Trophoblast cell (in vitro differentiated cells and primary cell): ENCODE data around the gene AUH.

Experiments
- DNase-seq, 2 donors: peaks; one replicate each; pipeline ENCODE4 v3.0.0-alpha.2; 2016
- H2AFZ ChIP-seq: 2 replicates; pipeline ENCODE4 v1.6.1; 2013; ENCODE audit warnings: low read length, moderate library complexity, mild to moderate bottlenecking; ENCODE audit not compliant: insufficient read depth, poor library complexity
- H2AK5ac ChIP-seq: 2 replicates; pipeline ENCODE4 v1.6.1; 2013; ENCODE audit warnings: mild to moderate bottlenecking, low read length
- H2BK120ac ChIP-seq: 2 replicates; pipeline ENCODE4 v1.6.1; 2013; ENCODE audit warnings: low read length, mild to moderate bottlenecking, moderate library complexity; ENCODE audit not compliant: insufficient read depth, poor library complexity
- H2BK12ac ChIP-seq: 2 replicates; pipeline ENCODE4 v1.6.1; 2013; ENCODE audit warnings: mild to moderate bottlenecking, low read length, moderate library complexity
- H2BK5ac ChIP-seq: 2 replicates; pipeline ENCODE4 v1.6.1; 2013; ENCODE audit warnings: low read length, low read depth, moderate library complexity, mild to moderate bottlenecking; ENCODE audit not compliant: poor library complexity
- H3K14ac ChIP-seq: 2 replicates; pipeline ENCODE4 v1.6.1; 2013; ENCODE audit warnings: mild to moderate bottlenecking, low read length
- H3K18ac ChIP-seq: 2 replicates; pipeline ENCODE4 v1.6.1; 2013; ENCODE audit warnings: mild to moderate bottlenecking, low read length
- H3K23ac ChIP-seq: 2 replicates; pipeline ENCODE4 v1.6.1; 2013; ENCODE audit warnings: low read length
- H3K27ac ChIP-seq: 2 replicates; pipeline ENCODE4 v1.5.1; 2013; ENCODE audit warnings: low read depth, mild to moderate bottlenecking, inconsistent platforms, low read length, moderate library complexity
- H3K27me3 ChIP-seq: 2 replicates; pipeline ENCODE4 v1.6.1; 2013; ENCODE audit warnings: inconsistent platforms, mild to moderate bottlenecking, low read length, moderate library complexity; ENCODE audit not compliant: insufficient read depth
- H3K36me3 ChIP-seq, 2 experiments: 1 replicate in 1 of 2; 2 replicates in 1 of 2; pipeline ENCODE4 v1.6.1; 2013; ENCODE audit warnings: low read length in 2 of 2, mild to moderate bottlenecking in 2 of 2, moderate library complexity in 1 of 2; ENCODE audit not compliant: insufficient read depth in 2 of 2, control insufficient read depth in 1 of 2
- H3K4ac ChIP-seq: 2 replicates; pipeline ENCODE4 v1.6.1; 2013; ENCODE audit warnings: low read depth, mild to moderate bottlenecking, low read length, moderate library complexity
- H3K4me1 ChIP-seq, 2 experiments: 1 replicate in 1 of 2; 2 replicates in 1 of 2; pipeline ENCODE4 v1.6.1; 2013; ENCODE audit warnings: low read length in 2 of 2, mild to moderate bottlenecking in 2 of 2, moderate library complexity in 1 of 2; ENCODE audit not compliant: insufficient read depth in 2 of 2, control insufficient read depth in 1 of 2
- H3K4me2 ChIP-seq: 2 replicates; pipeline ENCODE4 v1.6.1; 2013; ENCODE audit warnings: inconsistent platforms, mild to moderate bottlenecking, low read length, moderate library complexity
- H3K4me3 ChIP-seq: 2 replicates; pipeline ENCODE4 v1.5.1; 2013; ENCODE audit warnings: mild to moderate bottlenecking, low read depth, low read length, inconsistent platforms
- H3K79me1 ChIP-seq: one replicate; pipeline ENCODE4 v1.6.1; 2013; ENCODE audit warnings: low read length
- H3K79me2 ChIP-seq: 2 replicates; pipeline ENCODE4 v1.6.1; 2013; ENCODE audit warnings: low read length, mild to moderate bottlenecking; ENCODE audit not compliant: control insufficient read depth, insufficient read depth, poor library complexity
- H3K9ac ChIP-seq: 2 replicates; pipeline ENCODE4 v1.6.1; 2013; ENCODE audit warnings: mild to moderate bottlenecking, low read length
- H3K9me3 ChIP-seq: 2 replicates; pipeline ENCODE4 v1.6.1; 2013; ENCODE audit warnings: low read depth, mild to moderate bottlenecking, control low read depth, inconsistent platforms, low read length; ENCODE audit not compliant: insufficient read depth
- H4K12ac ChIP-seq: 2 replicates; pipeline ENCODE4 v1.6.1; 2013; ENCODE audit warnings: low read depth, mild to moderate bottlenecking, low read length, moderate library complexity
- H4K8ac ChIP-seq: 2 replicates; pipeline ENCODE4 v1.6.1; 2013; ENCODE audit warnings: low read depth, mild to moderate bottlenecking, low read length, moderate library complexity
- H4K91ac ChIP-seq: one replicate; pipeline ENCODE4 v1.6.1; 2013; ENCODE audit warnings: low read depth, mild to moderate bottlenecking, low read length, moderate library complexity
- WGBS: extraction: QIAGEN DNeasy Blood & Tissue Kit; methylation state at CpG from one replicate; pipeline ENCODE4 v1.1.7; 2013; ENCODE audit warnings: missing lambda C conversion rate; ENCODE audit not compliant: insufficient read length, insufficient coverage; ENCODE audit errors: extremely low coverage; 5-methylcytosine and 5-hydroxymethylcytosine counted together

The AUH gene

DNA sequence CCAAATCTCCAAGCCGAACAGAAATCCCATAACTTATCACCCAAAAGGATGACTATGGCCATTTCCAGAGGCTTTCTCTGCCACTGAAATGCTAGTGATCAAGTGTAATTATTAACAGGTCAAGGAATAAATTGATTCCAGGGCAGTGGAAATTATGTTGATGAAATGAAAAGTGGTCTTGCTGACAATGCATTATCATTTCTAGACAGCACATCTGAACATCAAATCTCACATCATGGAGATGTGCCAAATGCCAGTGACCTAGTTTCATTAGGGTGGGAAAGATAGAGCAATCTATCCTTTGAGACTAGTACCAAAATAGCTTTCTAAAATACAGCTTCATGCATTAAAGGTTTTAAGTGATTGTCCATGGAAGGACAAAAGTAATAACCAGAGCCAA, 86.1 kb downstream of the AUH start:
- Histone ChIP-seq H3K18ac (no peak overlapping the region), H3K4me2 (no peak overlapping the region), H3K27me3 (no peaks in the 10 kb centered on the region), H4K91ac (no peak overlapping the region), H4K12ac (no peak overlapping the region), H3K23ac (no peak overlapping the region), H4K8ac (no peak overlapping the region), H3K79me2 (no peaks in the 10 kb centered on the region), H3K14ac (no peak overlapping the region), H3K36me3 (peaks cover 0 to 2% of the 10 kb centered on the region in 2 experiments), H2AFZ (no peak overlapping the region), H3K4ac (no peak overlapping the region), H3K4me3 (no peak overlapping the region), H3K9ac (no peak overlapping the region), H2BK120ac (no peak overlapping the region), H3K79me1 (no peaks in the 10 kb centered on the region), H2BK5ac (no peak overlapping the region), H3K4me1 (no peaks in the 10 kb centered on the region), H3K9me3 (no peaks in the 10 kb centered on the region), H2BK12ac (no peak overlapping the region), H2AK5ac (no peak overlapping the region), H3K27ac (no peak overlapping the region)
- DNase-seq, result no peak
- no CpG with 5 or more reads among the region's 1 CpG for WGBS

DNA sequence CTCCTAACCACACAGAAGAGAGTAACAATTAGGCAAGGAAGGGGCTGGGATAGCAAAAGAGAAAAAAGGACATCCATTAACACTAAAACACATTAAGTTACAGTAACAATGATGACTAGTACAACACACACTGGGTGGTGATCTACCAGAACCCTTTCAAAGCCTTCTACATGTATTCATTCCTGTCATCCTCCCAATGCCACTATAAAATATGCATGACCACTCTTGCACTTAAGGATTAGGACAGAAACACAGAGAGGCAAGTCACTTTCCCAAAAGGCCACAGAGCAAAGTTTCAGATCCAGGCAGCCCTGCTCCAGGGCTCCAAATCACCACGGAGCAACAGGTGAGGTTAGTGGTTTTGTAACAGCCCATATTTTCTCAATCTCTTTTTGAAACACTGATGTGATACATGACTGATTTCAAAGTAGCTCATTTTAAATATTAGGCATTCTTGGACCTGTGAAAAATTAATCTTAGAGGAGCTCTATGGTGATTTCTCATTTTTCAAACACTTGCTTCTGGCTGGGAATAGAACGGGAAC, 86.7 kb downstream of the AUH start:
- Histone ChIP-seq H2BK120ac (no peak overlapping the region), H4K8ac (no peak overlapping the region), H3K4me1 (no peaks in the 10 kb centered on the region), H3K23ac (no peak overlapping the region), H3K27ac (no peak overlapping the region), H3K14ac (no peak overlapping the region), H4K91ac (no peak overlapping the region), H2BK5ac (no peak overlapping the region), H3K4me3 (no peak overlapping the region), H3K18ac (no peak overlapping the region), H3K27me3 (no peaks in the 10 kb centered on the region), H3K4ac (no peak overlapping the region), H3K9me3 (no peaks in the 10 kb centered on the region), H2AK5ac (no peak overlapping the region), H3K4me2 (no peak overlapping the region), H3K9ac (no peak overlapping the region), H2BK12ac (no peak overlapping the region), H4K12ac (no peak overlapping the region), H2AFZ (no peak overlapping the region), H3K79me1 (no peaks in the 10 kb centered on the region), H3K79me2 (no peaks in the 10 kb centered on the region), H3K36me3 (peaks cover 0 to 2% of the 10 kb centered on the region in 2 experiments)
- DNase-seq, result peak in 1 of 2 donors; percentile 17
- WGBS, result no CpG with 5 or more reads among the region's 2 CpGs

DNA sequence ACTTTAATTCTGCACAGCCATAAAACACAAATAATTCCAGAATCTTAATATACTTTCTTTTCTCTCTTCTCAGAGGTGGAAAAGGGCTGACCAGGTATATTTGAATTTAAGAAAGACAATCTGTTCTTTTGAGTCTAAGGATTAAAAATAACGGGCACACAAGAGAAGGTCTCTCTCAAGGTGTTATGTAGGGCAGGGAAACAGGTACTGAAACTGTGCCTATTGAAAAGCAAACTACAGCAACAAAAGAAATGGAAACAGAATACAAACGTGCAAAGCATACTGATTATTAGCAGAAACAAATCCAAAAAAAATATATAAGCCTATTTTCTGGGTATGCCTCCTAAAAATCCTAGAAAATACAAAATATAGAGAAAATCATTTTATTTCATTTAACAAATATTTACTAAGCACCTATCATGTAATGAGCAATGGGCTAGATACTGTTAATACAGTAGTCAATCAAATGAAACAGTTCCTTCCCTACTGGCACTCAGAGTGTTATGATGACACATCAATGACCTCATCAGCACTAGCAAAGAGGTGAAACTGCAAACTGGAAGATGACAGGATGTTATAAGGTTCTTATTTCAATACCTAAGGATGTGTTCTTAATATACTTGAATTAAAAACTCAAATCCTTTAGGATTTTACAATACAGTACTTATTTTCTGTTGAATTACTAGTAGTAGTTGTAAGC, 87.7 kb downstream of the AUH start:
- no peaks in the 10 kb centered on the region for H3K4me1 ChIP-seq
- H2AFZ ChIP-seq, result no peak overlapping the region
- H4K91ac ChIP-seq, result no peak overlapping the region
- DNase-seq, result peak; percentile 5 to 50
- H4K12ac ChIP-seq, result no peak overlapping the region
- no peaks in the 10 kb centered on the region for H3K79me2 ChIP-seq
- H3K18ac ChIP-seq, result no peak overlapping the region
- no peaks in the 10 kb centered on the region for H3K79me1 ChIP-seq
- peaks cover 0 to 2% of the 10 kb centered on the region in 2 experiments for H3K36me3 ChIP-seq
- H3K9me3 ChIP-seq, result no peaks in the 10 kb centered on the region
- H3K4me3 ChIP-seq, result no peak overlapping the region
- no peak overlapping the region for H3K27ac ChIP-seq
- no peak overlapping the region for H3K14ac ChIP-seq
- H3K23ac ChIP-seq, result no peak overlapping the region
- H2BK12ac ChIP-seq, result no peak overlapping the region
- H4K8ac ChIP-seq, result no peak overlapping the region
- WGBS, result no CpG with 5 or more reads among the region's 2 CpGs
- no peak overlapping the region for H3K4me2 ChIP-seq
- no peak overlapping the region for H2AK5ac ChIP-seq
- no peak overlapping the region for H3K9ac ChIP-seq
- no peak overlapping the region for H3K4ac ChIP-seq
- H3K27me3 ChIP-seq, result no peaks in the 10 kb centered on the region
- H2BK5ac ChIP-seq, result no peak overlapping the region
- no peak overlapping the region for H2BK120ac ChIP-seq

DNA sequence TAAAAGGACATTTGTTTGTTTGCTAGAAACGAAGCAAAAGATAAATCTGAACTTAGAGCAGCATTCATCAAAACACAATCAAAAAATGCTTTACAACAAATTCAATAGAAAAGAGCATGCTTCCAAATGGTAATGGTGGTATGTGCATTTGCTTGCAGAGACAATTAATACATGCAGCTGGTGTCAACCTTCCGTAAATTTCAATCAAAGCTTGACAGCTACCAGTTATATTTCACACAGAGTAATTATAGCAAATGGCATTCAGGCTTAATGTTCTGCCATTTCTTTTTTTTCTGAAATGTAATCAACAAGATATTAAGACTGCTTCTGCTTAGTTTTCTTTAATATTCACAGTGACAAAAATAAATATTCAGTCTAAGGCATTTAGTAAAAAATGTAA, 90.6 kb downstream of the AUH start:
- no peak overlapping the region for H2BK120ac ChIP-seq
- no peak overlapping the region for H3K23ac ChIP-seq
- WGBS, result no CpG with 5 or more reads among the region's 2 CpGs
- no peak overlapping the region for H3K4me2 ChIP-seq
- no peak overlapping the region for H2AFZ ChIP-seq
- H2BK5ac ChIP-seq, result no peak overlapping the region
- no peak overlapping the region for H3K14ac ChIP-seq
- H4K91ac ChIP-seq, result no peak overlapping the region
- H2BK12ac ChIP-seq, result no peak overlapping the region
- no peaks in the 10 kb centered on the region for H3K4me1 ChIP-seq
- H3K27ac ChIP-seq, result no peak overlapping the region
- H3K4me3 ChIP-seq, result no peak overlapping the region
- peak in 1 of 2 donors; percentile 8 for DNase-seq
- no peaks in the 10 kb centered on the region for H3K9me3 ChIP-seq
- H3K9ac ChIP-seq, result no peak overlapping the region
- H2AK5ac ChIP-seq, result no peak overlapping the region
- no peak overlapping the region for H3K18ac ChIP-seq
- no peak overlapping the region for H3K4ac ChIP-seq
- no peaks in the 10 kb centered on the region for H3K79me1 ChIP-seq
- H4K8ac ChIP-seq, result no peak overlapping the region
- no peak overlapping the region for H4K12ac ChIP-seq
- peaks cover 0 to 3% of the 10 kb centered on the region in 2 experiments for H3K36me3 ChIP-seq
- H3K27me3 ChIP-seq, result no peaks in the 10 kb centered on the region
- H3K79me2 ChIP-seq, result no peaks in the 10 kb centered on the region
